T-helper 1 cell treated with Interleukin-12 subunit alpha and Interleukin-12 subunit beta and Interleukin-4 antibody, amounts not matched to agents 30 ng/mL and 1 ng/mL, for 36 hours (primary cell): ENCODE measurements around the gene GADD45A. TPM values are rescaled to one million over a fixed set of nuclear protein-coding genes. Genes with fewer than 3 reads are reported as not detected.

Experiments used
- intact Hi-C: fragments of 100-400 bp; cut with micrococcal nuclease; formaldehyde crosslinking; loops from one replicate; pipeline ENCODE4 v1.15.1; 2024
- total RNA-seq: library from RNA; stranded (reverse); gene quantifications from 2 replicates; pipeline ENCODE4 v1.2.3, GENCODE V29; 2022

Gene GADD45A
- total RNA-seq, 1 donor from 2014 or later: 29.5 TPM

DNA sequence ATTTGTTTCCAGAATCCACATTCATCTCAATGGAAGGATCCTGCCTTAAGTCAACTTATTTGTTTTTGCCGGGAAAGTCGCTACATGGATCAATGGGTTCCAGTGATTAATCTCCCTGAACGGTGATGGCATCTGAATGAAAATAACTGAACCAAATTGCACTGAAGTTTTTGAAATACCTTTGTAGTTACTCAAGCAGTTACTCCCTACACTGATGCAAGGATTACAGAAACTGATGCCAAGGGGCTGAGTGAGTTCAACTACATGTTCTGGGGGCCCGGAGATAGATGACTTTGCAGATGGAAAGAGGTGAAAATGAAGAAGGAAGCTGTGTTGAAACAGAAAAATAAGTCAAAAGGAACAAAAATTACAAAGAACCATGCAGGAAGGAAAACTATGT lies 2.6 kb downstream of the GADD45A start:
- intact Hi-C loops: loop anchor here (5.0 to 10.0 kb wide), 8 partner anchors 140 to 1873 kb away; no protein-coding TSS in a partner anchor

DNA sequence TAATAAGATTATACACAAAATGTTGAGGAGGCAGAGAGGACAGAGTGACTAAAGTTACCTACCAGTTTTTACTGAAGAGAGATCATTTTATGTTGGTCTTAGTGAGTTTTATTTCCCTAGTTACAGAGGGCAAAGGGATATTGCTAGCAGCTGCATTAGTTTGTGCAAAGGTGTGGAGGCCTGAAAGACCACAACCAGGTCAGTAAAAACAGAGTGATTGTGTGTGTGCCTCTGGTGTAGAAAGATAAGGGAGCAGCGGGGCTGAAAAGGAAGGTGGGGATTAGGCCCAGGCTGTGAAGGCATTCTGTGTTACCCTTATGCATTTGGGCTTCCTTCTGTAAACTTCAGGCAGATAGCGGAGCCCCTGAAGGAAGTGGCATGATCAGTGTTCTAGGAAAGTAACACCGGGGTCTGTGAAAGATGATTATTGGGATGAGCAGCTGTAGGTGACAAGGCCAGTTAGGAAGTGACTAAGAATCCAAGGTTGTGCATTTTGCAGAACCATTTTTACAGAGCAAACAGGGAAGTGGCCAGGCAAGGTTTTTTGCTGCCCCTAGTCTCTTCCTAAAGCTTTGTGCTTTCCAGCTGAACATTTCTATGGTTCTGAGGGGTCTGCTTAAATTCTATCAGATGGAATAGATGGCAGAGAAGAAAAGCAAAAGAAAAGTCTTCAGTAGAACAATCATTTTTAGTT lies 3.7 kb downstream of the GADD45A start:
- intact Hi-C loops: loop anchor here (5.0 to 10.0 kb wide), 8 partner anchors 139 to 1874 kb away; no protein-coding TSS in a partner anchor

DNA sequence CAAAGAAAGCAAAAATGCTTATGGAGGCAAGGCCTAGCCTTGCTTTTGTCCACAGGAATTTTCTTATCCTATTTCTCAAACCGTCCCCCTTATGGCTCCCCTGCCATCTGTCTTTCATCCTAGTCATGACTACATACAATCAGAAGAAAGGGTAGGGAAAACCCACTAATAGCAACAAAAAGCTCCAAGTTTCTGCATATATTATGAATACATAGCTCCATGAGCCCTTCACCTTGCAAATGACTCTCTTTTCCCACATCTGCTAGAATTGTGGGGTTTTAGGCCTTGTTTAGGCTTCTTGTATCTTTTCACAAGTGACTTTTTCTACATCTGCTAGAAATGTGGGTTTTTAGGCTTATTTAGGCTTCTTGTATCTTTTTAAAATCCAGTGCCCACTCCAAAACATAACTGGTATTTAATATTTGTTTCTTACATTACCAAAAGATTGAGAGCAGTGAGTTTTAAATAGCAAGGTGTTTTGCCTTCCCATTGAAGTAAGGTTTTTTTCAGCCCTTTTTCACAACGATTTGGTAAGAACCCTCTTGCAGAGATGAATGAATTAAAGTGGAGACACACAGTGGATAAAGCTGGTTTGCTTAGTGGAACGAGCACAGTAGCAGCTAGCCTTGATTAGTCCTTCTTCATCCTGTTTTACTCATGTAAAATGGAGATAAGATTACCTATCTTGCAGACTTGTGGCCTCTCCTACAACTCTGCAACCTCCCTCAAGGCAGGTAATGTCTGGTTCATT lies 4.4 kb downstream of the GADD45A start:
- intact Hi-C loops: loop anchor here (5.0 to 10.0 kb wide), 8 partner anchors 138 to 1875 kb away; no protein-coding TSS in a partner anchor

- intact Hi-C loops: no loop called here
Measured at GRCh38 chr1:67690018-67690363, 5.0 kb downstream of the GADD45A start.

- intact Hi-C loops: no loop called here
Measured at GRCh38 chr1:67690411-67690810, 5.4 kb downstream of the GADD45A start.

DNA sequence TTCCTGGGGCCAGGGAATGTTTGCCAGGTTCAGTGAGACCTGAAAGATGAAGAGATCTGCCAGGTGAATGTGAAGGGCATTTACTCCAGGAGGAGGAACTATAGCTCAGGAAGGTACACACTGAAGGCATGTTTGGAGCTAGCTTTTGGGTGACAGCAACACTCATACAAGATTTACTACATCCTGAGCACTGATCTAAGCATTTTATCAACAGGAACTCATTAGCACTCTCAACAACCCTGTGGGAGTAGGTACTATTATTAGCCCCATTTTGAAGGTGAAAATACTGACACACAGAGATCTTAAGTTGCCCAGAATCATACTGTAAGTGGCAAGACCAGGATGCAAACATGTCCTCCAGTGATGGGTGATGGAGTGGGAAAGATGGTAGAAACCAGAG lies 6.7 kb downstream of the GADD45A start:
- intact Hi-C loops: no loop called here

GRCh38 chr1:67695963-67696362 lies 11.0 kb downstream of the GADD45A start:
- intact Hi-C loops: no loop called here

DNA sequence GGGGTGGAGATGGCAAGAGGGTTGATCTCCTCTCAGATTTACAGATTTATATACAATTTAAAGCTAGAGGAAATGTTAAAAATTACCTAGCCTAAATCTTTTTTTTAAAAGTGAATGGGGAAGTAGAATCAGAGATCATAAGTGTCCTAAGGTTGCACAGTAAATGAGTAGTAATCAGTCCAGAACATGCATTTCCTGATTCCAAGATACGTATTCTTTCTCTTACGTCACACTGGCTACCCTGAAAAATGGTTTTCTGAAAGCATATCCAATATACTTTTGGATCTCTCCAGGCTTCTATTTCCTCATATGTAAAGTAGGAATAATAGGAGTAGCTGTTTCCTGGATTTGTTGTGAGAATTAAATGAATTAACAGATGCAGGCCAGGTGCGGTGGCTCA lies 11.7 kb downstream of the GADD45A start:
- intact Hi-C loops: no loop called here

- intact Hi-C loops: no loop called here
Measured at GRCh38 chr1:67700220-67700619, 15.2 kb downstream of the GADD45A start.

DNA sequence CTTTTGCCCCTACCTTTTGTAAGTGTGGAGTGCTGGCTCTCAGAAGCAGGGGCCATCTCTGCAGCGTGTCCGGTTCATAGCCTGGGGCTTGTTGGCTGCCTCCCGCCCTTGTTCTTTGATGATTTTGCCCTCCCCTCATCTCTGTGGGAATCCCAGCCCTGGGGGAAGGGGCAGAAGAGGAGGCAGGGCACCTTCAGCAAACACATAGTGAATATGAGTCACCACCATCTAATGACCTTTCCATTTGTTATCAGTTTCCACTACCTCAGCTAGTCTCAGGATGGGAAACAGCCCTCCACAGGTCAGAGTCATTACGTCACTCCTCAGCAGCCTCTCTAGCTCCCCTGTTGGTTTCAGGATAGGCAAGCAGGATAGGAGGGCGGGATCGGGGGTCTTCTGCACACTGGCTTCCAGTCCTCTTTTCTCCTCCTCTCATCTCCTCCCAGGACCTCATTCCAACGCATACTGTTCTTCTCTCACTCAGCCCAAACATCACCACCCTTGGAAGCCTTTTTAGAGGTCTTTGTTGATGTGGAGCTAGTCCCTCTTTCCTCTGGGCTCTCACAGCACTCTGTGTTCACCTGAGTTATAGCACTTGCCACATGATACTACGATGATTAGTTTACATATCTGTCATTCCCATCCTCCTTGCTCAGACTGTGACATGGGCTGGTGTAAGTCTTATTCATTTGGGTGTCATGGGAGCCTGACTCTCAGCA lies 15.8 kb downstream of the GADD45A start:
- intact Hi-C loops: no loop called here

DNA sequence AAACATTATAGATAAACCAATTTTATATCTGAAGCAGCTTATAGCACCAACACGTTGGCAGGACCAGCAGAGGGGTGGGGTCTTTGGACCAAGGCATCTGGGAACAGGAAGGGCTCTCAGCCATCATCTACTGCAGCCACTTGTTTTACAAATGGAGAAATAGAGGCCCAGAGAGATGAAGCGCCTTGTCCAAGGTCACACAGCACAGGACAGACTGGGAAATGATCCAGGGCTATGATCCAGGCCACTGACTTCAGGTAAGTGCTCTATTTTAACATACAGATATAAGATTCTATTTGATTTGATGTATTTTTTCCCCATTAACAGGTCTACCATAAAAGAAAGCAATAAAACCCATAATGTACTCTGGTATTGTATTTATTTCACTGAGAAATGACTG lies 16.9 kb downstream of the GADD45A start:
- intact Hi-C loops: no loop called here

DNA sequence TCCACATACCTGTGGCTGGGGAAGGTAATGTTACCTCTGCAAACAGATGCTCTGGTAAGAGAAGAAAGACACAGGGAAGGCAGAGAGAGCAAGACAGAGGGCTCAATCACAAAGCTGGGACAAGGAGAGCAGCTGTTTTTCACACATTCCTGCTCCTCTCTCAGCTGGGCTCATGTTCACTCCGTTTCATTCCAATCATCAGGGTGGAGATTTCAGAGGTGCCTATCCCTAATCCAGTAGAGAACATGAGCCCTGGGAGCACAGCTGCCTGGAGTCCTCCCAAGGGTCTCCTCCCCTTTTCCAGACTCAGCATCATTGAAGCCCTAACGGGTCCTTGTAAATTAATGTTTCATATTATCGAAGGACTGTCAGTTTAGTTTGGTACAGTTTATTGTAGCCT lies 19.4 kb downstream of the GADD45A start:
- intact Hi-C loops: no loop called here

GRCh38 chr1:67705735-67706453 lies 20.9 kb downstream of the GADD45A start:
- intact Hi-C loops: no loop called here

GRCh38 chr1:67708606-67709005 lies 23.6 kb downstream of the GADD45A start:
- intact Hi-C loops: no loop called here

GRCh38 chr1:67710417-67710816 lies 25.4 kb downstream of the GADD45A start:
- intact Hi-C loops: no loop called here

- intact Hi-C loops: no loop called here
Measured at GRCh38 chr1:67711158-67711854, 26.3 kb downstream of the GADD45A start.

DNA sequence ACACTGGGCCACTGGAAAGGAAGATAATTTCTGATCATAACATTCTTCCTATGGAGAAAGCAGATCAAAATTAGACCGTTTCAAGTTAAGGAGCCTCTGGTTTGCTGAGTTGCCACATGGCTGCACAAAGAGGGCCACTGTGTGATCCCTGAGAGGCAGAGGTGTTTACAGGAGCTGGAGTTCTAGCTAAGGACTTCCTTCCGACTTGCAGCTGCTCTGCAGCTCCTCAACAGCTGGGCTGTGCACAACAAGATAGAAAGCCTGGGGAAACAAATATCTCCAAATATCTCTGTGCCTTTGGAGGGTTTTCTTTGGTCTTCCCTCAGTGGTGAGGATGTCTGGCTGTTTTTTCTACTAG lies 26.8 kb downstream of the GADD45A start:
- intact Hi-C loops: no loop called here

GRCh38 chr1:67713057-67713846 lies 28.3 kb downstream of the GADD45A start:
- intact Hi-C loops: no loop called here

GRCh38 chr1:67715819-67716218 lies 30.8 kb downstream of the GADD45A start:
- intact Hi-C loops: no loop called here

DNA sequence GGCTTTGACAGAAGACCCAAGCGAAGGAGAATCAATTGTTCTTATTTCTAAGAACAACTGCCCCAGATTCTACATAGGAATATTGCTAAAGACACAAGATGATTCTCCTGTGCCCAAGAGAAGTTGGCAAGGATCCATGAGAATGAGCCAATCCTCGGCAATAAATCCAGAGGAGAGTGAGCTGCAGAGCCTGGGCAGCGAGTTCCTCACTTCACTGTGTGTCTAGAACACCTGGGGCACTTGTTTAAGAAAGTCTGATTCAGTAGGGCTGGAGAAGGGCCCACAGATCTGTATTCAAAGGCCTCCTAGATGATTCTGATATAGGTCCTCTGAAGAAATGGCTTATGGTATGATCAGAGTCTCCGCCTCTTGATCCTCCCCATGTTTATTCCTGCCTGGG lies 31.8 kb downstream of the GADD45A start:
- intact Hi-C loops: no loop called here
